ENCODE results near the gene TRIP12. TPM values are rescaled to one million over a fixed set of nuclear protein-coding genes. Genes with fewer than 3 reads are reported as not detected.
"Not testable (repeated sequence)": the region's sequence is repeated elsewhere in the genome, so short reads cannot be mapped to it uniquely, and the experiment has no call there.

TRIP12 gene
- total RNA-seq, 1 donor from 2014 or later: 240 TPM

GRCh38 chr2:229780856-229781773 lies 140.7 kb downstream of the TRIP12 start:
- intact Hi-C loops (cut with micrococcal nuclease): loop anchor here (5.0 to 10.0 kb wide), 2 partner anchors 141 to 384 kb away; partner anchors contain the start of genes FBXO36 and TRIP12
- Mint-ChIP-seq H3K27ac (no peak overlapping the region), H3K4me1 (peaks cover 11% of the 10 kb centered on the region), H3K36me3 (ENCODE audit: low read depth) (peaks cover 42% of the 10 kb centered on the region), H3K4me3 (no peak overlapping the region), H3K9me3 (no peaks in the 10 kb centered on the region), H3K27me3 (no peaks in the 10 kb centered on the region)
- DNase-seq: no peak

- H3K27me3 Mint-ChIP-seq: no peaks in the 10 kb centered on the region
- DNase-seq: no peak
- no peaks in the 10 kb centered on the region for H3K9me3 Mint-ChIP-seq
- peaks cover 12% of the 10 kb centered on the region for H3K4me1 Mint-ChIP-seq
- no peak overlapping the region for H3K4me3 Mint-ChIP-seq
- intact Hi-C loops (cut with micrococcal nuclease): loop anchor here (5.0 to 10.0 kb wide), 2 partner anchors 143 to 385 kb away; partner anchors contain the start of genes FBXO36 and TRIP12
- H3K27ac Mint-ChIP-seq: no peak overlapping the region
- peaks cover 32% of the 10 kb centered on the region for H3K36me3 Mint-ChIP-seq (ENCODE audit: low read depth)
These were observed 142.2 kb downstream of the TRIP12 start for GRCh38 chr2:229779650-229780049.

GRCh38 chr2:229777716-229778115 lies 144.1 kb downstream of the TRIP12 start:
- intact Hi-C loops (cut with micrococcal nuclease): no loop called here
- peaks cover 49% of the 10 kb centered on the region for H3K36me3 Mint-ChIP-seq (ENCODE audit: low read depth)
- H3K9me3 Mint-ChIP-seq: no peaks in the 10 kb centered on the region
- H3K4me3 Mint-ChIP-seq: no peak overlapping the region
- no peaks in the 10 kb centered on the region for H3K27me3 Mint-ChIP-seq
- no peak overlapping the region for H3K27ac Mint-ChIP-seq
- DNase-seq: no peak
- H3K4me1 Mint-ChIP-seq: peaks cover 9% of the 10 kb centered on the region

GRCh38 chr2:229775614-229776313 lies 146.0 kb downstream of the TRIP12 start:
- peaks cover 56% of the 10 kb centered on the region for H3K36me3 Mint-ChIP-seq (ENCODE audit: low read depth)

DNA sequence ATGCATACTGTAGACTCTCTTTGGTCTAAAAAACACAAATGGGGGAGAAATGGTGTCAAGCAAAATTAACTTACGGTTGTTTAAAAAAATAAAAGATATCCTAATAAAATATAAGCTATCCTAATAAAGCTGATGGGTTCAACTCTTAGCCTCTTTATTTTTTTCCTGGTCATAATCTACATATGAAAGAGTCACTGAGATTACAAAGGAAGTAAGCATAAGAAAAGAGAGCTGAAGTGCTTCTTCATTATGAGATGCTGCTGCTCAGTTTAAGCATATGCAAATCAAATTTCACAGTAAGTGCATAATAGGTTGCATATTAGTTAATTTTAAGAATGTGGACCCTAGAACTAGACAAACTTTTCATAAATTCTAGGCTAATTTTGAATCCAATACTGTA lies 147.6 kb downstream of the TRIP12 start:
- Mint-ChIP-seq H3K36me3 (ENCODE audit: low read depth) (peaks cover 55% of the 10 kb centered on the region), H3K9me3 (no peaks in the 10 kb centered on the region), H3K4me1 (peaks cover 6% of the 10 kb centered on the region), H3K4me3 (no peak overlapping the region), H3K27ac (no peak overlapping the region), H3K27me3 (no peaks in the 10 kb centered on the region)
- no peak for DNase-seq
- intact Hi-C loops (cut with micrococcal nuclease): no loop called here

More at GRCh38 chr2:229775614-229776313, 146.0 kb downstream of the TRIP12 start:
- Mint-ChIP-seq H3K9me3 (no peaks in the 10 kb centered on the region), H3K4me3 (no peak overlapping the region), H3K27ac (no peak overlapping the region), H3K4me1 (peaks cover 9% of the 10 kb centered on the region), H3K27me3 (no peaks in the 10 kb centered on the region)
- no peak for DNase-seq
- intact Hi-C loops (cut with micrococcal nuclease): no loop called here

- no peak overlapping the region for H3K4me3 Mint-ChIP-seq
- intact Hi-C loops (cut with micrococcal nuclease): no loop called here
- H3K36me3 Mint-ChIP-seq (ENCODE audit: low read depth): peaks cover 58% of the 10 kb centered on the region
These were observed 153.6 kb downstream of the TRIP12 start for GRCh38 chr2:229768235-229768634.

DNA sequence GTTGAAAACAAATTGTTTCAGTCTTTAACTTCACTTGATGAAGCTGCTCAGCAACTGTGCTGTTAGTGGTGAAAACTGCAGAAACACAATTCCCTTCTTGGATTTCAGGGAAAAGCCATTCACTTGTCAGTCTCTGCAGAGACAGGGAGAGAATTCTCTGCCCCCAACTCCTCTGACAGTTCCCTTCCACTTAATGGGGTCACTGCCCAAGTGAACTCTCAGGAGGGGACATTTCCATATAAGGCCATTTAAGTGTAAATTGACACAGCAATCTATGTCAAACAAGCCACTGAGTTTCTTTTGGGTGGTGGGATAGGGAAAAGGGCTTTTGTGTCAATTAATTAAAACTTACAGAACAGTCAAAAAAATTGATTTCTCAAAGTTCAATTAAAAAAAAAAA lies 156.1 kb downstream of the TRIP12 start:
- intact Hi-C loops (cut with micrococcal nuclease): no loop called here
- Mint-ChIP-seq H3K36me3 (ENCODE audit: low read depth) (peaks cover 44% of the 10 kb centered on the region), H3K4me1 (no peaks in the 10 kb centered on the region), H3K27ac (no peak overlapping the region), H3K27me3 (no peaks in the 10 kb centered on the region), H3K4me3 (no peak overlapping the region), H3K9me3 (no peaks in the 10 kb centered on the region)
- DNase-seq: no peak

More at GRCh38 chr2:229768235-229768634, 153.6 kb downstream of the TRIP12 start:
- DNase-seq: no peak
- Mint-ChIP-seq H3K27me3 (no peaks in the 10 kb centered on the region), H3K27ac (no peak overlapping the region), H3K9me3 (no peaks in the 10 kb centered on the region), H3K4me1 (no peaks in the 10 kb centered on the region)

- no peak overlapping the region for H3K27ac Mint-ChIP-seq
- intact Hi-C loops (cut with micrococcal nuclease): no loop called here
- H3K27me3 Mint-ChIP-seq: no peaks in the 10 kb centered on the region
- no peak overlapping the region for H3K4me3 Mint-ChIP-seq
- no peaks in the 10 kb centered on the region for H3K9me3 Mint-ChIP-seq
- DNase-seq: no peak
- H3K36me3 Mint-ChIP-seq (ENCODE audit: low read depth): peaks cover 15% of the 10 kb centered on the region
- no peaks in the 10 kb centered on the region for H3K4me1 Mint-ChIP-seq
These were observed 160.1 kb downstream of the TRIP12 start for GRCh38 chr2:229761663-229762062.

GRCh38 chr2:229757462-229757861 lies 164.3 kb downstream of the TRIP12 start:
- H3K4me1 Mint-ChIP-seq; H3K27me3 Mint-ChIP-seq; DNase-seq; intact Hi-C loops (cut with micrococcal nuclease); H3K9me3 Mint-ChIP-seq; H3K4me3 Mint-ChIP-seq; H3K27ac Mint-ChIP-seq; H3K36me3 Mint-ChIP-seq (ENCODE audit: low read depth): not testable (repeated sequence)

- DNase-seq: no peak
- intact Hi-C loops (cut with micrococcal nuclease): no loop called here
- H3K27ac Mint-ChIP-seq: no peak overlapping the region
These were observed 168.7 kb downstream of the TRIP12 start for GRCh38 chr2:229752970-229753729.

GRCh38 chr2:229749779-229750178 lies 172.0 kb downstream of the TRIP12 start:
- H3K27ac Mint-ChIP-seq: no peak overlapping the region
- H3K4me3 Mint-ChIP-seq: no peak overlapping the region
- peaks cover 2% of the 10 kb centered on the region for H3K4me1 Mint-ChIP-seq
- no peak for DNase-seq
- H3K27me3 Mint-ChIP-seq: no peaks in the 10 kb centered on the region
- no peaks in the 10 kb centered on the region for H3K36me3 Mint-ChIP-seq (ENCODE audit: low read depth)
- intact Hi-C loops (cut with micrococcal nuclease): no loop called here
- no peaks in the 10 kb centered on the region for H3K9me3 Mint-ChIP-seq

More at GRCh38 chr2:229752970-229753729, 168.7 kb downstream of the TRIP12 start:
- H3K4me3 Mint-ChIP-seq: no peak overlapping the region
- no peaks in the 10 kb centered on the region for H3K27me3 Mint-ChIP-seq
- no peaks in the 10 kb centered on the region for H3K9me3 Mint-ChIP-seq
- no peaks in the 10 kb centered on the region for H3K36me3 Mint-ChIP-seq (ENCODE audit: low read depth)
- H3K4me1 Mint-ChIP-seq: peaks cover 2% of the 10 kb centered on the region

GRCh38 chr2:229748950-229749349 lies 172.9 kb downstream of the TRIP12 start:
- Mint-ChIP-seq H3K9me3 (no peaks in the 10 kb centered on the region), H3K27me3 (no peaks in the 10 kb centered on the region), H3K4me1 (peaks cover 2% of the 10 kb centered on the region), H3K4me3 (no peak overlapping the region), H3K36me3 (ENCODE audit: low read depth) (no peaks in the 10 kb centered on the region), H3K27ac (no peak overlapping the region)
- intact Hi-C loops (cut with micrococcal nuclease): no loop called here
- DNase-seq: no peak

- H3K4me1 Mint-ChIP-seq; DNase-seq; H3K27ac Mint-ChIP-seq; H3K27me3 Mint-ChIP-seq; intact Hi-C loops (cut with micrococcal nuclease); H3K4me3 Mint-ChIP-seq; H3K9me3 Mint-ChIP-seq; H3K36me3 Mint-ChIP-seq (ENCODE audit: low read depth): not testable (repeated sequence)
These were observed 179.1 kb downstream of the TRIP12 start for GRCh38 chr2:229742691-229743090.
